Osteoblast (primary cell): ENCODE results near the gene MXRA7. TPM values are rescaled to one million over a fixed set of nuclear protein-coding genes. Genes with fewer than 3 reads are reported as not detected.

Source experiments
- DNase-seq: peaks from one replicate; pipeline ENCODE4 v3.0.0; 2011; ENCODE audit warnings: low spot score, mixed read lengths; ENCODE audit not compliant: insufficient read length; ENCODE audit errors: missing footprints
- H2AFZ ChIP-seq: 2 replicates; pipeline ENCODE4 v1.6.0; 2011; ENCODE audit warnings: mild to moderate bottlenecking, low read length
- H3K27ac ChIP-seq: 2 replicates; pipeline ENCODE4 v1.5.1; 2011; ENCODE audit warnings: mild to moderate bottlenecking, low read depth, low read length, moderate library complexity
- H3K27me3 ChIP-seq: 2 replicates; pipeline ENCODE4 v1.6.0; 2012; ENCODE audit warnings: mild to moderate bottlenecking, control low read depth, inconsistent platforms, low read length, moderate library complexity; ENCODE audit not compliant: insufficient read depth
- H3K36me3 ChIP-seq: 2 replicates; pipeline ENCODE4 v1.5.1; 2011; ENCODE audit warnings: mild to moderate bottlenecking, low read length, control low read depth, moderate library complexity; ENCODE audit not compliant: insufficient read depth
- H3K4me1 ChIP-seq: 2 replicates; pipeline ENCODE4 v1.5.1; 2011; ENCODE audit warnings: mild to moderate bottlenecking, low read length, control low read depth, moderate library complexity; ENCODE audit not compliant: insufficient read depth
- H3K4me2 ChIP-seq: 2 replicates; pipeline ENCODE4 v1.6.0; 2011; ENCODE audit warnings: mild to moderate bottlenecking, low read length; ENCODE audit not compliant: insufficient read depth
- H3K4me3 ChIP-seq: fragments of 200-600 bp; sonication (generic); 3 replicates; pipeline ENCODE4 v1.5.1; 2012; ENCODE audit warnings: mild to moderate bottlenecking, low read length, inconsistent platforms; ENCODE audit not compliant: insufficient read depth
- H3K79me2 ChIP-seq: 2 replicates; pipeline ENCODE4 v1.6.0; 2012; ENCODE audit warnings: mild to moderate bottlenecking, low read length, control low read depth, inconsistent platforms; ENCODE audit not compliant: insufficient read depth
- H3K9me3 ChIP-seq: 2 replicates; pipeline ENCODE4 v1.5.1; 2011; ENCODE audit warnings: low read depth, low read length, control low read depth
- H4K20me1 ChIP-seq: 2 replicates; pipeline ENCODE4 v1.6.0; 2012; ENCODE audit warnings: mild to moderate bottlenecking, low read length, control low read depth; ENCODE audit not compliant: insufficient read depth
- CTCF ChIP-seq: IDR thresholded peaks from 2 replicates; pipeline ENCODE4 v1.5.1; 2011; ENCODE audit warnings: mild to moderate bottlenecking, low read depth, low read length, moderate library complexity; ENCODE audit errors: extremely low read depth
- total RNA-seq: library from RNA; depleted of rRNA; stranded (reverse); fragments of >200 nt; gene quantifications from 2 replicates; pipeline ENCODE4 v1.2.3, GENCODE V29; 2012

Gene MXRA7
- total RNA-seq, 1 donor, result 352 TPM

GRCh38 chr17:76635659-76636360 is 75.0 kb downstream of the MXRA7 start:
- H3K9me3 ChIP-seq, result no peaks in the 10 kb centered on the region
- peak; percentile 83 for DNase-seq
- H3K27ac ChIP-seq, result no peak overlapping the region
- no peak overlapping the region for H3K4me3 ChIP-seq
- no peak overlapping the region for H2AFZ ChIP-seq
- H3K79me2 ChIP-seq, result no peaks in the 10 kb centered on the region
- H3K4me1 ChIP-seq, result peaks cover 10% of the 10 kb centered on the region
- no peaks in the 10 kb centered on the region for H3K36me3 ChIP-seq
- peaks cover 13% of the 10 kb centered on the region for H3K27me3 ChIP-seq
- H4K20me1 ChIP-seq, result no peaks in the 10 kb centered on the region
- H3K4me2 ChIP-seq, result no peak overlapping the region
- no peak for TF ChIP-seq CTCF

- no peaks in the 10 kb centered on the region for H3K79me2 ChIP-seq
- no peak overlapping the region for H3K4me2 ChIP-seq
- no peaks in the 10 kb centered on the region for H4K20me1 ChIP-seq
- no peaks in the 10 kb centered on the region for H3K9me3 ChIP-seq
- H3K36me3 ChIP-seq, result no peaks in the 10 kb centered on the region
- no peak overlapping the region for H3K27ac ChIP-seq
- peaks cover 10% of the 10 kb centered on the region for H3K4me1 ChIP-seq
- H2AFZ ChIP-seq, result peak overlapping the region; percentile 49
- TF ChIP-seq CTCF, result no peak
- peak; percentile 94 for DNase-seq
- H3K4me3 ChIP-seq, result no peak overlapping the region
- H3K27me3 ChIP-seq, result peaks cover 10% of the 10 kb centered on the region
Observed at GRCh38 chr17:76635039-76635438, 75.7 kb downstream of the MXRA7 start.

GRCh38 chr17:76633628-76634328 is 77.0 kb downstream of the MXRA7 start:
- no peaks in the 10 kb centered on the region for H3K79me2 ChIP-seq
- no peak overlapping the region for H3K4me2 ChIP-seq
- H3K9me3 ChIP-seq, result no peaks in the 10 kb centered on the region
- H3K4me1 ChIP-seq, result peaks cover 10% of the 10 kb centered on the region
- no peak for TF ChIP-seq CTCF
- no peak overlapping the region for H3K4me3 ChIP-seq
- no peak for DNase-seq
- H2AFZ ChIP-seq, result no peak overlapping the region
- H3K27ac ChIP-seq, result no peak overlapping the region
- H3K36me3 ChIP-seq, result no peaks in the 10 kb centered on the region
- peaks cover 10% of the 10 kb centered on the region for H3K27me3 ChIP-seq
- no peaks in the 10 kb centered on the region for H4K20me1 ChIP-seq

GRCh38 chr17:76631821-76632565 is 78.8 kb downstream of the MXRA7 start:
- Histone ChIP-seq H3K4me2 (no peak overlapping the region), H3K9me3 (no peaks in the 10 kb centered on the region), H3K4me1 (peaks cover 10% of the 10 kb centered on the region), H4K20me1 (no peaks in the 10 kb centered on the region), H3K4me3 (no peak overlapping the region), H3K27ac (no peak overlapping the region), H3K27me3 (peaks cover 11% of the 10 kb centered on the region), H2AFZ (no peak overlapping the region), H3K36me3 (no peaks in the 10 kb centered on the region), H3K79me2 (no peaks in the 10 kb centered on the region)
- DNase-seq, result peak; percentile 88
- TF ChIP-seq CTCF, result no peak
